GM13976 (cell line): ENCODE data around the gene MID1.

Experiments
- DNase-seq: peaks from one replicate; pipeline ENCODE4 v3.0.0; 2012; ENCODE audit warnings: low spot score
- in situ Hi-C: fragments of 300-500 bp; cut with MboI; formaldehyde crosslinking; loops from one replicate; pipeline ENCODE4 v1.12.0; 2022; ENCODE audit warnings: low sequenced_read_pairs, mixed read lengths, inconsistent platforms; ENCODE audit not compliant: unreplicated experiment
- TF ChIP-seq, protein P1 (sequence below): IDR thresholded peaks from 2 replicates; pipeline ENCODE4 v1.5.1; 2012; ENCODE audit warnings: borderline replicate concordance, mild to moderate bottlenecking; ENCODE audit not compliant: insufficient read depth; ENCODE audit errors: extremely low read depth, missing control alignments, control extremely low read depth

The MID1 gene

DNA sequence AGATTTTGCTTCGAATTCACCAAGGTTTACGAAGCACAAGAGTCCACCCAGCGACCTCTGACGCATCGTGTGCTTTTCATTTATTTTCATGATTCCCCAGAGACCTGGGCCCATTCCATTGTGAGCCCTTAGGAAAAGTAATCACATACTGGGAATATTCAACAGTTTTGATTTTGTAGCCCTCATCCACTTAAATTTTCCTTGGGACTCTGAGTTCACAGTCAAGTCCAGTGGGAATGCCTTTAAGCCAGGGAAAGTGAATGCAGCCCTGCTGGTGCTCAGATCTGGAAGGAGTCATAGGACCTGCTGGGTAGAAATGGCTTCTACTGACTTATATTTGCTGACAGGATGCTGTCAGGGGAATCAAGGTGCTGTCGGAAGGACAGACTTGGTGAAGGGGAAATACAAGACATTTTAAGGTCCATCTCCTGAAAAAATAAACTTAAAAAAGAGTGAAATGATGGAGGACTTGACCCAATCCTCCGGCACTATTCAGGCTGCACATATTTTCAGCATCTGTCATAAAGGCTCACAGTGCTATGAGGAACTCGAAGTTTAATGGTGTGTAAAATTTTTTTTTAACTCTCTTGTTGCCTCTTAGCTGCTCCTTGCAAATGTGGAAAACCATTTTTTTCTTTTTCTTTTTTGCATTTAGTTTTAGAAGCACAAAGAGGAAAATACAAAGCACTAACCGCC, 204.9 kb downstream of the MID1 start:
- TF ChIP-seq, protein P1, sequence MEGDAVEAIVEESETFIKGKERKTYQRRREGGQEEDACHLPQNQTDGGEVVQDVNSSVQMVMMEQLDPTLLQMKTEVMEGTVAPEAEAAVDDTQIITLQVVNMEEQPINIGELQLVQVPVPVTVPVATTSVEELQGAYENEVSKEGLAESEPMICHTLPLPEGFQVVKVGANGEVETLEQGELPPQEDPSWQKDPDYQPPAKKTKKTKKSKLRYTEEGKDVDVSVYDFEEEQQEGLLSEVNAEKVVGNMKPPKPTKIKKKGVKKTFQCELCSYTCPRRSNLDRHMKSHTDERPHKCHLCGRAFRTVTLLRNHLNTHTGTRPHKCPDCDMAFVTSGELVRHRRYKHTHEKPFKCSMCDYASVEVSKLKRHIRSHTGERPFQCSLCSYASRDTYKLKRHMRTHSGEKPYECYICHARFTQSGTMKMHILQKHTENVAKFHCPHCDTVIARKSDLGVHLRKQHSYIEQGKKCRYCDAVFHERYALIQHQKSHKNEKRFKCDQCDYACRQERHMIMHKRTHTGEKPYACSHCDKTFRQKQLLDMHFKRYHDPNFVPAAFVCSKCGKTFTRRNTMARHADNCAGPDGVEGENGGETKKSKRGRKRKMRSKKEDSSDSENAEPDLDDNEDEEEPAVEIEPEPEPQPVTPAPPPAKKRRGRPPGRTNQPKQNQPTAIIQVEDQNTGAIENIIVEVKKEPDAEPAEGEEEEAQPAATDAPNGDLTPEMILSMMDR: no peak
- in situ Hi-C loops: no loop called here
- DNase-seq: no peak

DNA sequence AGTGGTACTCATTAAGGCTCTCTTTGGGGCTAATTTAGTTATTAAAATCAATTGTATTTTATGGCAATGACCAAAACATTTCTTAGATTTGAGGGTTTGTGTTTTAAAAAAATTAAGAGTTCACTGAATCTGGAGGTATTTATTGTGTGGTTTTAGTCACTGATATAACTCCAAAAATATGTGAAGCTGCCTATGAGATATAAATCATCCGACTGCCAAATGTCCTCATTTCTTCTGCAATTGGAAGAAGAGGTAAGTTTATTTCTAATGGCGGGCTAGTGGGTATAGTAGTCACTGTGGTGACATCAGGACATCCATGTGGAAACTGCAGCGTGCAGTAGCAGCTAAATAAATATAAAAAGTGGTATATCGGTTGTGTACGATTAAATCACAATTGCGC, 205.5 kb downstream of the MID1 start:
- TF ChIP-seq, protein P1: no peak
- in situ Hi-C loops: no loop called here
- no peak for DNase-seq

GRCh38 chrX:10414156-10414824, 206.1 kb downstream of the MID1 start:
- DNase-seq: no peak
- in situ Hi-C loops: no loop called here
- TF ChIP-seq, protein P1: no peak

DNA sequence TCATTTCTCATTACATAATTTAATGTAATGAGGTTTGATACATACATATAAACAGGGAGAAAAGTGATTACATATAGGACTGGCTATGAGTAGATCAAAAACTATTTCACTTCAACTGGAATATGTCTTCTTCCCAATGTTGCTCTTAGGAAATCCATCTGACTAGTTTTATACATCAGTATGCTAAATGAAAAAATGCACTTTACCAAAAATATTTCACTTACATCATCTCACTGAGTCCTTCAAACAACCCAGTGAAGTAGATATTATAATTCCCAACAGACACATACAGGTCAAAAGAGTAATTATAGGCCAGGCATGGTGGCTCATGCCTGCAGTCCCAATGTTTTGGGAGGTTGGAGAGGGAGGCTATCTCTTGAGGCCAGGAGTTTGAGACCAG, 215.9 kb downstream of the MID1 start:
- in situ Hi-C loops: no loop called here

GRCh38 chrX:10401239-10401638, 219.1 kb downstream of the MID1 start:
- no peak for DNase-seq
- TF ChIP-seq, protein P1: no peak
- in situ Hi-C loops: no loop called here

More for the DNA sequence above, 215.9 kb downstream of the MID1 start:
- TF ChIP-seq, protein P1: no peak
- DNase-seq: no peak

- in situ Hi-C loops: no loop called here
- TF ChIP-seq, protein P1: no peak
These were observed 221.2 kb downstream of the MID1 start for GRCh38 chrX:10399043-10399741.

More at GRCh38 chrX:10399043-10399741, 221.2 kb downstream of the MID1 start:
- no peak for DNase-seq
